ENCODE data around the gene SGCA.

SGCA gene

DNA sequence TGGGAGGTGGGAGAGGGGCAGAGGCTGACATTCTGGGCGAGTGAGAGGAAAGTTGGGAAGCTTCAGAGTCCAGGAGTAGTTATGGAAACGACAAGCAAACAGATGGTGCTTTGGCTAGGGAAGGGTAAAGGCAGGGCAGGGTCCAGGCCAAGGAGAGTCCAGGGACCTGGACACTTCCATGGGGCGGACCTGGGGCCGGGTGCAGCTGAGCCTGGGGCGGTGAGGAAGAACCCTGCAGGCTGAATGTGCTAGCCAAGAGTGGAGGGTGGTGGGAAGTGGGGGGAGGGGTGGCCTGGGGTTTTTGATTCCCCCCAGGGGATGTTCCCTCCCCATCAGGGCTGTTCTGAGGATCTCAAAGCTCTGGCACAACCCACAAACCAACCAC lies 18.0 kb upstream of the SGCA start:
- no peaks in the 10 kb centered on the region for H3K9me2 ChIP-seq (replicated peaks; ENCODE audit: control insufficient read depth, low read length)
- H3K4me2 ChIP-seq (ENCODE audit: low read length), result peak overlapping the region; percentile 86
- peaks cover 83% of the 10 kb centered on the region for H3K79me2 ChIP-seq (ENCODE audit: control insufficient read depth, low read length)
- H3K36me3 ChIP-seq (ENCODE audit: control insufficient read depth, low read length), result peaks cover 65% of the 10 kb centered on the region
- no peaks in the 10 kb centered on the region for H3K27me3 ChIP-seq (ENCODE audit: control insufficient read depth, low read length)
- TF ChIP-seq EZH2phosphoT487 (IDR thresholded peaks at IDR 0.05; ENCODE audit: borderline replicate concordance, low read length), result no peak
- TF ChIP-seq, protein P1, sequence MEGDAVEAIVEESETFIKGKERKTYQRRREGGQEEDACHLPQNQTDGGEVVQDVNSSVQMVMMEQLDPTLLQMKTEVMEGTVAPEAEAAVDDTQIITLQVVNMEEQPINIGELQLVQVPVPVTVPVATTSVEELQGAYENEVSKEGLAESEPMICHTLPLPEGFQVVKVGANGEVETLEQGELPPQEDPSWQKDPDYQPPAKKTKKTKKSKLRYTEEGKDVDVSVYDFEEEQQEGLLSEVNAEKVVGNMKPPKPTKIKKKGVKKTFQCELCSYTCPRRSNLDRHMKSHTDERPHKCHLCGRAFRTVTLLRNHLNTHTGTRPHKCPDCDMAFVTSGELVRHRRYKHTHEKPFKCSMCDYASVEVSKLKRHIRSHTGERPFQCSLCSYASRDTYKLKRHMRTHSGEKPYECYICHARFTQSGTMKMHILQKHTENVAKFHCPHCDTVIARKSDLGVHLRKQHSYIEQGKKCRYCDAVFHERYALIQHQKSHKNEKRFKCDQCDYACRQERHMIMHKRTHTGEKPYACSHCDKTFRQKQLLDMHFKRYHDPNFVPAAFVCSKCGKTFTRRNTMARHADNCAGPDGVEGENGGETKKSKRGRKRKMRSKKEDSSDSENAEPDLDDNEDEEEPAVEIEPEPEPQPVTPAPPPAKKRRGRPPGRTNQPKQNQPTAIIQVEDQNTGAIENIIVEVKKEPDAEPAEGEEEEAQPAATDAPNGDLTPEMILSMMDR (IDR thresholded peaks at IDR 0.05; ENCODE audit: low read depth, low read length, poor library complexity, severe bottlenecking), result no peak
- H3K9me3 ChIP-seq (ENCODE audit: control insufficient read depth, insufficient read depth, low read length), result no peaks in the 10 kb centered on the region
- H3F3A ChIP-seq (ENCODE audit: control insufficient read depth, insufficient read depth), result peaks cover 6% of the 10 kb centered on the region; the same call in 1 of the 2 replicates
- peak overlapping the region; percentile 90 for H3K4me3 ChIP-seq (ENCODE audit: low read length)
- H4K20me1 ChIP-seq (ENCODE audit: control insufficient read depth, insufficient read depth, low read depth, low read length), result 0 out of 2 replicates have a peak, but pooled peaks cover 8% of the 10 kb centered on the region
- H3K27ac ChIP-seq (ENCODE audit: low read depth, low read length), result peak overlapping the region; percentile 96
- H3K4me1 ChIP-seq (ENCODE audit: control insufficient read depth, low read length), result peaks cover 66% of the 10 kb centered on the region

DNA sequence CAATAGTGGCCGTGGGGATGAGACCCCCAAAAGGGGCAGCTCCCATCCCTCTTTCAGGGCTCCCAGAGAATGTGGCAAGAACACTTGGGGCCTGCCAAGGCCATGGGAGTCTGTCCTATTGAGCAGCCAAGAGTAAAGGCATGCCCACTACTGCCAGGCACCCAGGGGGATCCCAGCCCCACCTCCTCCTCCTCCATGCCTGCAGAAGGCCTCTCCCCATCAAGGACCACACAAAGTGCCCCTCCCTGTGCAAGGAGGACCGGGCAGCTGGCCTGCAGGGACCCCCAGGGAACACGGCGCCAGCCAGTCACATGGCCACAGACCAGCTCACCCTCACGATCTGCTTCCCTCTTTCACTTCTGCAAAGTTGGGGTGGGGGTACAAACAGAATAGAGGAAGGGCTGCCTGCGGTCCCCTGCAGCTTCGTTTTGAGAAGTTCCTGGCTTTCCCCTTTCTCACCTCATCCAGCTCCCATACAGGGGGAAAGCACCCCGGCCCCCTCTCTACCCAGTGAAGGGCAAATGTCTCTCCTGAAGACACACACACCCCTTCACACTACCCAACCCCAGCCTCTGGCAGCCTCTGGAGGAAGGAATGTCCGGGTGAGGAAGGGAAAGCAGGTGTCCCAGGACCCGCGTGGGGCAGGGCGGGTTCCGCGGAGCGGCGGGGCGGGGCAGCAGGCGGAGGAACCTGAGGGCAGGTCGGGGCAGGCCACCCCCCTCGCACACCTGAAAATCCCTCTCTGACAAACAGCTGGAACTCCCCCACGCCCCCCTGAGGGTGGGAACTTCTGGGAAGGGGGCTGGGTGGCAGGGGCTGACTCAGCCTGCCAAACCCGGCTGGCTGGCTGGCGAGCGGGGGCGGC lies 17.3 kb upstream of the SGCA start:
- no peaks in the 10 kb centered on the region for H3K9me3 ChIP-seq (ENCODE audit: control insufficient read depth, insufficient read depth, low read length)
- H3K4me2 ChIP-seq (ENCODE audit: low read length), result peak overlapping the region; percentile 86
- H3K36me3 ChIP-seq (ENCODE audit: control insufficient read depth, low read length), result peaks cover 59% of the 10 kb centered on the region
- H3K79me2 ChIP-seq (ENCODE audit: control insufficient read depth, low read length), result peaks cover 77% of the 10 kb centered on the region
- peak overlapping the region; percentile 90 for H3K4me3 ChIP-seq (ENCODE audit: low read length)
- no peaks in the 10 kb centered on the region for H3K27me3 ChIP-seq (ENCODE audit: control insufficient read depth, low read length)
- 0 out of 2 replicates have a peak, but pooled peaks cover 8% of the 10 kb centered on the region for H4K20me1 ChIP-seq (ENCODE audit: control insufficient read depth, insufficient read depth, low read depth, low read length)
- TF ChIP-seq, protein P1 (IDR thresholded peaks at IDR 0.05; ENCODE audit: low read depth, low read length, poor library complexity, severe bottlenecking), result no peak
- no peak for TF ChIP-seq EZH2phosphoT487 (IDR thresholded peaks at IDR 0.05; ENCODE audit: borderline replicate concordance, low read length)
- H3K4me1 ChIP-seq (ENCODE audit: control insufficient read depth, low read length), result peaks cover 61% of the 10 kb centered on the region
- no peaks in the 10 kb centered on the region for H3K9me2 ChIP-seq (replicated peaks; ENCODE audit: control insufficient read depth, low read length)
- peaks cover 8% of the 10 kb centered on the region for H3F3A ChIP-seq (ENCODE audit: control insufficient read depth, insufficient read depth)
- H3K27ac ChIP-seq (ENCODE audit: low read depth, low read length), result peak overlapping the region; percentile 96

- H3K27ac ChIP-seq (ENCODE audit: low read depth, low read length), result peak overlapping the region; percentile 96
These were observed 16.8 kb upstream of the SGCA start for GRCh38 chr17:50149091-50149416.

More at GRCh38 chr17:50149091-50149416, 16.8 kb upstream of the SGCA start:
- Histone ChIP-seq H3K4me2 (ENCODE audit: low read length) (peak overlapping the region; percentile 86), H3K27me3 (ENCODE audit: control insufficient read depth, low read length) (no peaks in the 10 kb centered on the region), H3K9me2 (replicated peaks; ENCODE audit: control insufficient read depth, low read length) (no peaks in the 10 kb centered on the region), H3K79me2 (ENCODE audit: control insufficient read depth, low read length) (peaks cover 71% of the 10 kb centered on the region), H3K36me3 (ENCODE audit: control insufficient read depth, low read length) (peaks cover 53% of the 10 kb centered on the region), H3K4me3 (ENCODE audit: low read length) (peak overlapping the region; percentile 90), H3K9me3 (ENCODE audit: control insufficient read depth, insufficient read depth, low read length) (no peaks in the 10 kb centered on the region), H3K4me1 (ENCODE audit: control insufficient read depth, low read length) (peaks cover 57% of the 10 kb centered on the region), H3F3A (ENCODE audit: control insufficient read depth, insufficient read depth) (peaks cover 9% of the 10 kb centered on the region), H4K20me1 (ENCODE audit: control insufficient read depth, insufficient read depth, low read depth, low read length) (0 out of 2 replicates have a peak, but pooled peaks cover 8% of the 10 kb centered on the region)
- TF ChIP-seq, protein P1 (IDR thresholded peaks at IDR 0.05; ENCODE audit: low read depth, low read length, poor library complexity, severe bottlenecking), result no peak
- no peak for TF ChIP-seq EZH2phosphoT487 (IDR thresholded peaks at IDR 0.05; ENCODE audit: borderline replicate concordance, low read length)
